Keratinocyte (primary cell): ENCODE data around the gene CD4. TPM values are rescaled to one million over a fixed set of nuclear protein-coding genes. Genes with fewer than 3 reads are reported as not detected.

Experiments
- DNase-seq: peaks from one replicate; pipeline ENCODE4 v3.0.0-alpha.2; 2011; ENCODE audit warnings: low read depth, missing footprints, low spot score
- FAIRE-seq: peaks from 2 replicates; lab custom pipeline; 2011; peaks lifted over from hg19 to GRCh38; lab: Jason Lieb, UNC
- H2AFZ ChIP-seq: 2 replicates; pipeline ENCODE4 v1.6.0; 2012; ENCODE audit warnings: low read length, control low read depth, inconsistent platforms; ENCODE audit not compliant: control insufficient read depth
- H3K27ac ChIP-seq: 2 replicates; pipeline ENCODE4 v1.5.1; 2011; ENCODE audit warnings: low read length; ENCODE audit not compliant: control insufficient read depth, insufficient read depth
- H3K27me3 ChIP-seq: 3 replicates; pipeline ENCODE4 v1.6.0; 2011; ENCODE audit warnings: low read length; ENCODE audit not compliant: control insufficient read depth, insufficient read depth; ENCODE audit errors: extremely low read depth
- H3K36me3 ChIP-seq, 2 experiments: 2 replicates in 1 of 2; 3 replicates in 1 of 2; pipeline ENCODE4 v1.5.1; 2011; ENCODE audit warnings: low read length in 2 of 2, mild to moderate bottlenecking in 1 of 2; ENCODE audit not compliant: control insufficient read depth in 2 of 2, insufficient read depth in 2 of 2; ENCODE audit errors: extremely low read depth in 1 of 2
- H3K4me1 ChIP-seq: 3 replicates; pipeline ENCODE4 v1.5.1; 2011; ENCODE audit warnings: low read length; ENCODE audit not compliant: control insufficient read depth, insufficient read depth; ENCODE audit errors: extremely low read depth
- H3K4me2 ChIP-seq: 3 replicates; pipeline ENCODE4 v1.6.0; 2011; ENCODE audit warnings: low read depth, low read length; ENCODE audit not compliant: control insufficient read depth, insufficient read depth; ENCODE audit errors: extremely low read depth
- H3K4me3 ChIP-seq, 3 experiments: fragments of 200-600 bp in 1 of 3; sonication (generic) in 1 of 3; 2 replicates in 2 of 3; 3 replicates in 1 of 3; pipeline ENCODE4 v1.5.1; 2011 to 2016; ENCODE audit warnings: low read length in 3 of 3, mild to moderate bottlenecking in 3 of 3, control low read depth in 2 of 3, inconsistent platforms in 1 of 3, low read depth in 1 of 3, mixed read lengths in 1 of 3, mixed run types in 1 of 3, moderate library complexity in 1 of 3; ENCODE audit not compliant: control insufficient read depth in 2 of 3, insufficient read depth in 2 of 3; ENCODE audit errors: extremely low read depth in 1 of 3
- H3K79me2 ChIP-seq: 2 replicates; pipeline ENCODE4 v1.6.0; 2012; ENCODE audit warnings: low read length; ENCODE audit not compliant: control insufficient read depth, insufficient read depth
- H3K9ac ChIP-seq: 3 replicates; pipeline ENCODE4 v1.6.0; 2011; ENCODE audit warnings: low read length; ENCODE audit not compliant: control insufficient read depth, insufficient read depth; ENCODE audit errors: extremely low read depth
- H3K9me1 ChIP-seq: 3 replicates; pipeline ENCODE4 v1.6.0; 2011; ENCODE audit warnings: low read length; ENCODE audit not compliant: control insufficient read depth, insufficient read depth; ENCODE audit errors: extremely low read depth
- H3K9me3 ChIP-seq: 2 replicates; pipeline ENCODE4 v1.5.1; 2012; ENCODE audit warnings: low read depth, low read length; ENCODE audit not compliant: control insufficient read depth
- H4K20me1 ChIP-seq: 3 replicates; pipeline ENCODE4 v1.6.0; 2011; ENCODE audit warnings: low read length; ENCODE audit not compliant: control insufficient read depth, insufficient read depth; ENCODE audit errors: extremely low read depth
- CTCF ChIP-seq, 3 experiments: IDR thresholded peaks in 1 of 3; conservative IDR thresholded peaks in 1 of 3; optimal IDR thresholded peaks in 1 of 3; 2 replicates in 2 of 3; 3 replicates in 1 of 3; pipeline versions ENCODE3 to v1.5.1; 2011; ENCODE audit warnings: low read length in 3 of 3, mild to moderate bottlenecking in 3 of 3, moderate library complexity in 2 of 3, control low read depth in 1 of 3, inconsistent platforms in 1 of 3; ENCODE audit not compliant: insufficient read depth in 2 of 3; ENCODE audit errors: extremely low read depth in 1 of 3
- EZH2 ChIP-seq: IDR thresholded peaks from one replicate; pipeline ENCODE4 v1.6.1; 2012; ENCODE audit warnings: inconsistent platforms, mild to moderate bottlenecking, low read length, moderate library complexity
- dilution Hi-C: fragments of 300-500 bp; cut with MboI; formaldehyde crosslinking; loops from one replicate; pipeline ENCODE4 v1.7.0; 2020; ENCODE audit warnings: low sequenced_read_pairs; ENCODE audit not compliant: extremely low pct_ligation_motif_present
- polyA plus RNA-seq, 5 experiments: library from polyadenylated mRNA; depleted of rRNA in 3 of 5; stranded (reverse) in 3 of 5; stranded (forward) in 1 of 5; unstranded in 1 of 5; fragments of >200 nt; gene quantifications; 1 replicate in 1 of 5; 2 replicates in 3 of 5; 3 replicates in 1 of 5; pipeline versions ENCODE4 v1.2.1 to v1.2.3, GENCODE V29; 2011 to 2012; ENCODE audit warnings: missing spikeins in 2 of 5, low read depth in 1 of 5, low replicate concordance in 1 of 5

The CD4 gene
- polyA plus RNA-seq, 1 donor (not counting 4 experiments of a cell fraction or from before 2014, with no cell fraction given) = 0.01 TPM

- no peaks in the 10 kb centered on the region for H3K9me3 ChIP-seq
- no peak for TF ChIP-seq CTCF (optimal IDR thresholded peaks at IDR 0.05 in 1 of 3, IDR thresholded peaks at IDR 0.05 in 1 of 3, conservative IDR thresholded peaks at IDR 0.05 in 1 of 3; ENCODE audit: extremely low read depth in 1 of 3, insufficient read depth in 2 of 3, low read length in 3 of 3)
- no peak for TF ChIP-seq EZH2
- dilution Hi-C loops = no loop called here
- no peaks in the 10 kb centered on the region for H3K9me1 ChIP-seq
- H3K9ac ChIP-seq = no peak overlapping the region
- FAIRE-seq = no peak
- H3K36me3 ChIP-seq = peaks cover 2 to 4% of the 10 kb centered on the region in 2 experiments
- no peaks in the 10 kb centered on the region for H3K79me2 ChIP-seq
- H3K27me3 ChIP-seq = peaks cover 35% of the 10 kb centered on the region
- H3K4me2 ChIP-seq = no peak overlapping the region
- H4K20me1 ChIP-seq = no peaks in the 10 kb centered on the region
- peaks cover 8% of the 10 kb centered on the region for H3K4me1 ChIP-seq
- no peak overlapping the region for H2AFZ ChIP-seq
- H3K27ac ChIP-seq = no peak overlapping the region
- no peak overlapping the region for H3K4me3 ChIP-seq
- DNase-seq = no peak
Observed at GRCh38 chr12:6775185-6776174, 13.8 kb upstream of the CD4 start.

GRCh38 chr12:6777386-6777785 is 11.9 kb upstream of the CD4 start:
- DNase-seq (no peak), FAIRE-seq (no peak)
- Histone ChIP-seq H3K9me1 (no peaks in the 10 kb centered on the region), H3K4me1 (peaks cover 8% of the 10 kb centered on the region), H2AFZ (no peak overlapping the region), H3K9ac (no peak overlapping the region), H3K9me3 (no peaks in the 10 kb centered on the region), H3K4me3 (no peak overlapping the region), H3K27me3 (peaks cover 35% of the 10 kb centered on the region), H3K36me3 (no peaks in the 10 kb centered on the region), H3K4me2 (no peak overlapping the region), H3K79me2 (no peaks in the 10 kb centered on the region), H3K27ac (no peak overlapping the region), H4K20me1 (no peaks in the 10 kb centered on the region)
- no peak for TF ChIP-seq EZH2
- no peak for TF ChIP-seq CTCF (optimal IDR thresholded peaks at IDR 0.05 in 1 of 3, IDR thresholded peaks at IDR 0.05 in 1 of 3, conservative IDR thresholded peaks at IDR 0.05 in 1 of 3; ENCODE audit: extremely low read depth in 1 of 3, insufficient read depth in 2 of 3, low read length in 3 of 3)
- dilution Hi-C loops = no loop called here
